Thymus (tissue), 11 donors: ENCODE data around the gene TPRA1. TPM values are rescaled to one million over a fixed set of nuclear protein-coding genes. Genes with fewer than 3 reads are reported as not detected.

Source experiments
- DNase-seq, 9 donors: peaks; one replicate each; pipeline ENCODE4 v3.0.0-alpha.2; 2013; ENCODE audit warnings: low spot score in 9 of 9, low read depth in 6 of 9, missing footprints in 1 of 9
- H3K27ac ChIP-seq, 2 donors: one replicate each; pipeline ENCODE4 v1.5.1; 2013; ENCODE audit warnings: control low read depth in 1 of 2, low read depth in 1 of 2, low read length in 1 of 2, mild to moderate bottlenecking in 1 of 2, moderate library complexity in 1 of 2
- H3K27me3 ChIP-seq, 2 donors: one replicate each; pipeline ENCODE4 v1.5.1; 2013; ENCODE audit warnings: low read length in 1 of 2; ENCODE audit not compliant: control insufficient read depth in 2 of 2, insufficient read depth in 1 of 2
- H3K36me3 ChIP-seq, 2 donors: one replicate each; pipeline ENCODE4 v1.5.1; 2013; ENCODE audit warnings: low read length in 1 of 2, mild to moderate bottlenecking in 1 of 2, moderate library complexity in 1 of 2; ENCODE audit not compliant: control insufficient read depth in 2 of 2, insufficient read depth in 2 of 2
- H3K4me1 ChIP-seq, 2 donors: one replicate each; pipeline ENCODE4 v1.5.1; 2013; ENCODE audit warnings: low read length in 2 of 2; ENCODE audit not compliant: control insufficient read depth in 2 of 2, insufficient read depth in 2 of 2
- H3K4me3 ChIP-seq, 2 donors: one replicate each; pipeline ENCODE4 v1.5.1; 2013; ENCODE audit warnings: low read length in 2 of 2, control low read depth in 1 of 2, mild to moderate bottlenecking in 1 of 2
- H3K9me3 ChIP-seq, 2 donors: one replicate each; pipeline ENCODE4 v1.5.1; 2013; ENCODE audit warnings: low read length in 1 of 2, mild to moderate bottlenecking in 1 of 2; ENCODE audit not compliant: control insufficient read depth in 2 of 2, insufficient read depth in 1 of 2
- WGBS: extraction: QIAGEN DNeasy Blood & Tissue Kit; methylation state at CpG from one replicate; pipeline ENCODE4 v1.1.7; 2013; 5-methylcytosine and 5-hydroxymethylcytosine counted together
- polyA plus RNA-seq: library from polyadenylated mRNA; stranded (reverse); fragments of 200-250 nt; gene quantifications from one replicate; pipeline ENCODE4 v1.2.3, GENCODE V29; 2013
- total RNA-seq: library from RNA; stranded (reverse); fragments of 120-200 nt; gene quantifications from one replicate; pipeline ENCODE4 v1.2.4, GENCODE V29; 2013
- donor health status: healthy.

TPRA1 gene
- total and polyA plus RNA-seq, 2 donors, result 15.9 to 20.0 TPM

DNA sequence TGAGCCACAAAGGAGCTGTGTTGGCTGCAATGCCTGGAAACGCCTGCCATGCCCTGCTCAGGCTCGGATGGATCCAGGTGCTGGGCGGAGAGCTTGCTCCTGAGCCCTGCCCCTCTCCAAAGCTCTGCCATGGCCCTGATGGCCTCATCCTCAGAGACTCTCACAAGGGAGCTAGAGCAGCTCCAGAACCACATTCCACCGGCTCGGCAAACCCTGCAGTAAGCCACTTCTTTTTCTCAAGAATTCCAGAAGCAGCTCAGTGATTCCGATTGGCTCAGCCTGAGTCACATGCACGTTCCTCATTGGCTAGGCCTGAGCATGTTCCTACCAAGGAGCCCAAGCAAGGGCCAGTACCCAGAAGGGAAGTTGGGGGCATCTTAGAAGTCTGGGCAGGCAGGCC lies 24.8 kb downstream of the TPRA1 start:
- WGBS, result 93% methylated on average over 7 of the region's 7 CpGs
- no peak overlapping the region for H3K27ac ChIP-seq
- no peaks in the 10 kb centered on the region for H3K9me3 ChIP-seq
- no peak overlapping the region for H3K4me3 ChIP-seq
- peaks cover 0 to 5% of the 10 kb centered on the region in 2 donors for H3K36me3 ChIP-seq
- no peaks in the 10 kb centered on the region for H3K4me1 ChIP-seq
- no peak for DNase-seq
- peaks cover 0 to 12% of the 10 kb centered on the region in 2 donors for H3K27me3 ChIP-seq

DNA sequence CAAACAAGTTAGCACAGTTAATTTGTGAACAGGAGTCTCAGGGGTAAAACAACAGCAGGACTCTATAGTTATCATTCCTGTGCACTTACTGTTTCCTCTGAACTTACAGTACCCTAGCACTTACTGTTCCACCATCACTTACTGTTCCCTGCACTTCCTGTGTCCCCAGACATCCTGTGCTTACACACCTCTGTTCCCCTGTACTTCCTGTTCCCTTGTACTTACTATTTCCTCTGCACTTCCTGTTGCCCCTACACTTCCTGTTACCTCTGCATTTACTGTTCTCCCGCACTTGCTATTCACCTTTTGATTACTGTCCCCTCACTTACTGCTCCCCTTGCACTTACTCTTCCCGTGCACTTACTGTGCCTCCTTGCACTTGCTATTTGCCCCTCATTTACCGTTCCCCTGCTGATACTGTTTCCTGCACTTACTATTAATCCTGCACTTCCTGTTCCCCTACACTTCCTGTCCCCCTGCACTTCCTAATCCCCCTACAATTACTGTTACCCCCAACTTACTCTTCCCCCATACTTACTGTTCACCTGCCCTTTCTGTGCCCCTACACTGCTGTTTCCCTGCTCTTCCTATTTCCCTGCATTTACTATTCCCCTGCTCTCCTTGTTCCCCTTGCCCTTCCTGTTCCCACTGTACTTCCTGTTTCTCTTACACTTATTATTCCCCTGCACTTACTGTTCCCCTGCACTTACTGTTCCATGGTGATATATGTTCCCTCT lies 30.3 kb downstream of the TPRA1 start:
- peaks cover 0 to 7% of the 10 kb centered on the region in 2 donors for H3K27me3 ChIP-seq
- DNase-seq, result no peak
- no peaks in the 10 kb centered on the region for H3K36me3 ChIP-seq
- 76% methylated on average over 3 of the region's 3 CpGs for WGBS
- peaks cover 1 to 6% of the 10 kb centered on the region in 2 donors for H3K9me3 ChIP-seq
- peak overlapping the region in 1 of 2 donors; percentile 3 for H3K27ac ChIP-seq
- H3K4me3 ChIP-seq, result no peak overlapping the region
- H3K4me1 ChIP-seq, result no peaks in the 10 kb centered on the region

DNA sequence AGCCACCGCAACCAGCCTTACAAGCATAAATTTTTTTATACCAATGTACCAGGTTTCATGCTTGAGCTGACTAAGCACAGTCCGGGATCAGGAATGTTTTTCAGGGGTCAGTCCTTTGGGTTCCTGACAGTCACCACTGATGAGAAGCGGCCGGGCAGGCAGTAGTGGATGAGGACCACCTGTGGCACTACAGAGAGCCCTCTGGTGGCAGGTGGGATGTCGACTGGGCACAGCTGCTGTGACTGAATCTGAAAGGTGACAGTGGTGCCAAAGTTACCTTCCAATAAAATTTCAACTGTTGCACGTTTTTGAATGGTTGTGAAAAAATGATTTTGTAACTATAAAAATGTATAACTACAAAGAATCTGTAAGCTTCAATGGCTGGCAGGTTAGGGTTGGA lies 34.0 kb downstream of the TPRA1 start:
- Histone ChIP-seq H3K9me3 (peaks cover 1 to 6% of the 10 kb centered on the region in 2 donors), H3K4me3 (no peak overlapping the region), H3K27me3 (peaks cover 0 to 2% of the 10 kb centered on the region in 2 donors), H3K4me1 (no peaks in the 10 kb centered on the region), H3K27ac (no peak overlapping the region), H3K36me3 (no peaks in the 10 kb centered on the region)
- no peak for DNase-seq
- 81% methylated on average over 6 of the region's 6 CpGs for WGBS

DNA sequence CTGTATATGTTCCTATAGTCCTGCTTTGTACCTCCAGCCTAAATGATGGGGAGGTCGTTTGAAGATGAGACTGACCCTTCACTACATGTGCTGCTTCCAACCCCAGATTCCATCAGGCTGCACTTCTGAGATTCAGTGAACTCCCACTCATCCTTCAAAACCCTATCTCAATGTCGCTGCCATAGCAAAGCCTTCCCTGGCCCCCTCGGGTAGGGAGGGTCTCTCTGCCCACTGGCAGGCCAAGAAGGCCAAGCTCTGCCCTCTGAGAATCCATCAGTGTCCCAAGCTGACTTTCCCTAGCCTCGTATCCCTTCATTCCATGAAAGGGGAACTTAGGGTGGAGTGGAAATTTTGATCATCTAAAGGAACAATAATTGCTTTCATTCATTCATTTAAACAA lies 35.4 kb downstream of the TPRA1 start:
- DNase-seq, result no peak
- Histone ChIP-seq H3K9me3 (peaks cover 1 to 6% of the 10 kb centered on the region in 2 donors), H3K27ac (no peak overlapping the region), H3K27me3 (no peaks in the 10 kb centered on the region), H3K4me1 (no peaks in the 10 kb centered on the region), H3K36me3 (no peaks in the 10 kb centered on the region), H3K4me3 (no peak overlapping the region)
- WGBS, result 88% methylated on average over 4 of the region's 4 CpGs

DNA sequence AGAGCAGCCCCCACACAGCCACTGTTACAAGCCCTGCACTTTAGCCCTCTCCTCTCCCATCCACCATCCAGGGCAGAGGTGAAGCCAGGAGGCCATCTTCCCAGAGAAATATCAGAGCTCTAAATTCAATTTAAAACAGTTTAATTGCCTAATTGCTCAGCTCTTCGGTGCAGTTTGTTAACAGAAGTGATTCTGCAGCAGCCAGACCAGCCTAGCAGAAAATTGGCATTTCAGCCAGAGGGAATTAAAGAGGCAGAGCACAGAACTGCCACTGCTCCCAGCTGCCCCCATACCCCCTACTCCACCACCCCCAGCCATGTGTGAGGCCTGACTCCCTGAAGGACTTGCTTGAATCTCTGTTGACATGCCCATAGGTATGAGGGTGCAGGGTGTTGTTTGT lies 38.5 kb downstream of the TPRA1 start:
- H3K4me1 ChIP-seq, result peaks cover 0 to 9% of the 10 kb centered on the region in 2 donors

DNA sequence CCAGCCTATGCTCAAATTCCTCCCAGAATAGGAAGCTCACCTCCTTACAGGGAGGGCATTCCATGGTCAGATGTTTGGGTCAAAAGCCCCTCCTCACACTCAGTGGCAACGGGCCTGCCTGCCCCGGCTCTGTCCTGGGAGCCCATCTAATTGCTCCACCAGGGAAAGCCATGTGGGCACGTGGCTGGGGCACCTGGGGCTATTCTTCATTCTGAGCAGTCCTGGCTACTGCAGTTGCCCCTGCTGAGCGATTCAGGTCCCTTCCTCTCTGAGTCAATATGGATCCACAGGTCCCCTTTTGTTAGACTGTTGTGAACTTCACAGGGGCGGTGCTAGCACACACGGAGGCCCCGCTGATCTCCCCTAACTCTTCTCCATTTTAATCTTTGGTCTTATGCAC lies 39.4 kb downstream of the TPRA1 start:
- 93% methylated on average over 7 of the region's 7 CpGs for WGBS
- no peaks in the 10 kb centered on the region for H3K9me3 ChIP-seq

More for the DNA sequence above, 38.5 kb downstream of the TPRA1 start:
- Histone ChIP-seq H3K27ac (no peak overlapping the region), H3K4me3 (no peak overlapping the region), H3K36me3 (no peaks in the 10 kb centered on the region), H3K9me3 (no peaks in the 10 kb centered on the region), H3K27me3 (peaks cover 0 to 13% of the 10 kb centered on the region in 2 donors)
- DNase-seq, result no peak
- WGBS, result 85% methylated on average over 1 of the region's 1 CpG

DNA sequence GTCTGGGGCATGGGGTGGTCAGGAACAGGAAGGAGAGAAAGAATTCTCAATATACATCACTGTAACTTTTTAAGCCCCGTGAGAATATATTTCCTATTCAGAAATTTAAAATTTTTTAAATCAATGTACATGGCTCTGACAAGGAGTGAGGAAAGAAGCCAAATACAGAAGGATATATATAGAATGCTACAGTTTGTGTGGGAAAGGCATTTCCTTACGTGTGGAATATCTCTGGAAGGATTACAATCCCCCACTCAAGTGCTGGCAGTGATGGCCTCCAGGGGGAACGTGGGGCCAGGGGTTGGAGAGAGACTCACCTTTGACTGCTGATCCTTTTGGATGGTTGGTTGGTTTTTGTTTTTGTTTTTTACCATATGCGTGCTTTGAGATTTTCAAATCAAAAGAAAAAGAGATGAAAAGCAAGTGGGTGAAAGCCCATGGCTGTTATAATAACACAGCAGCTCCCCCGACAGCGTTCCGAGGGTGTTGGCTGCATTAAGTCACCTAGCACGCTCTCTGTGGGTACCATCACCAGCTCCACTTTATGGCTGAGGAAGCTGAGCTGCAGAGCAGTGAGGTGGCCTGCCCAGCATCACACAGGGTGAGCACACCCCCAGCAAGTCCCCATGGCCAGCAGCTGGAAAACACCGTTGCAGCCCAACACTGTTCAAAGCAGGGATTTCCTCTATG lies 39.9 kb downstream of the TPRA1 start:
- H3K4me1 ChIP-seq, result peaks cover 0 to 9% of the 10 kb centered on the region in 2 donors
- DNase-seq, result no peak
- H3K27me3 ChIP-seq, result peaks cover 0 to 22% of the 10 kb centered on the region in 2 donors
- no peak overlapping the region for H3K4me3 ChIP-seq
- H3K36me3 ChIP-seq, result no peaks in the 10 kb centered on the region
- H3K9me3 ChIP-seq, result no peaks in the 10 kb centered on the region
- H3K27ac ChIP-seq, result no peak overlapping the region
- 94% methylated on average over 9 of the region's 9 CpGs for WGBS

More for the DNA sequence above, 39.4 kb downstream of the TPRA1 start:
- DNase-seq, result no peak
- no peaks in the 10 kb centered on the region for H3K36me3 ChIP-seq
- no peak overlapping the region for H3K27ac ChIP-seq
- H3K4me1 ChIP-seq, result peaks cover 0 to 9% of the 10 kb centered on the region in 2 donors
- H3K4me3 ChIP-seq, result no peak overlapping the region
- H3K27me3 ChIP-seq, result peaks cover 0 to 20% of the 10 kb centered on the region in 2 donors

DNA sequence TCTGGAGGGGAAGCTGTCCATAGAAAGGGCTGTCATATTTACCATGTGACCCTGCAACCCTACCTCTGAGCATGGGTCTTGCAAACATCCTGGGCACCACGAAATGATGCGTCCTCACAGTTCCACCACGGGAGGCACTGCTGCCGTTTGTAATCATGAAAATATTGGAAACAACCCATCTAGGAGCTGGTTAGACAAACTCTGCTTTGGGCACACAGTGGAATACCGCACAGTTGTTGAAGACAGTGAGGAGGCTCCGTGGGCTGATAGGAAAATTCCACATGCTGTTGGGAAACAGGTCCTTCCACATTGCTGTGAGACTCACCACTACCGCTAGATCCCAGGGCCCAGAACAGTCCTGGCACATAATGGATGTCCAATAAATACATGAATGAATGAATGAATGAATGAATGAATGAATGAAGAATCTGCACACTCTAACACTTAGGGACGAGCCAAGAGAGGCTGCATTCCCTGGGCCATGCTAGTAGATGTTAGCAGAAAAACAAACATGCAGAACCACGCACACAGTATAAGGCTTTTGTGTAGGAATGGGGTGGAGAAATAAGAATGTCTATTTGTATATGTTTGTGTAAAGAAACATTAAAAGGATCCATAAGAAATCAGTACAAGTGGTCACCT lies 40.6 kb downstream of the TPRA1 start:
- peaks cover 0 to 9% of the 10 kb centered on the region in 2 donors for H3K4me1 ChIP-seq
- H3K4me3 ChIP-seq, result no peak overlapping the region
- H3K27ac ChIP-seq, result no peak overlapping the region
- H3K9me3 ChIP-seq, result no peaks in the 10 kb centered on the region
- H3K36me3 ChIP-seq, result no peaks in the 10 kb centered on the region
- WGBS, result 93% methylated on average over 9 of the region's 9 CpGs
- no peak for DNase-seq
- peaks cover 0 to 22% of the 10 kb centered on the region in 2 donors for H3K27me3 ChIP-seq
